ENCODE results near the gene CLASRP.

The CLASRP gene

DNA sequence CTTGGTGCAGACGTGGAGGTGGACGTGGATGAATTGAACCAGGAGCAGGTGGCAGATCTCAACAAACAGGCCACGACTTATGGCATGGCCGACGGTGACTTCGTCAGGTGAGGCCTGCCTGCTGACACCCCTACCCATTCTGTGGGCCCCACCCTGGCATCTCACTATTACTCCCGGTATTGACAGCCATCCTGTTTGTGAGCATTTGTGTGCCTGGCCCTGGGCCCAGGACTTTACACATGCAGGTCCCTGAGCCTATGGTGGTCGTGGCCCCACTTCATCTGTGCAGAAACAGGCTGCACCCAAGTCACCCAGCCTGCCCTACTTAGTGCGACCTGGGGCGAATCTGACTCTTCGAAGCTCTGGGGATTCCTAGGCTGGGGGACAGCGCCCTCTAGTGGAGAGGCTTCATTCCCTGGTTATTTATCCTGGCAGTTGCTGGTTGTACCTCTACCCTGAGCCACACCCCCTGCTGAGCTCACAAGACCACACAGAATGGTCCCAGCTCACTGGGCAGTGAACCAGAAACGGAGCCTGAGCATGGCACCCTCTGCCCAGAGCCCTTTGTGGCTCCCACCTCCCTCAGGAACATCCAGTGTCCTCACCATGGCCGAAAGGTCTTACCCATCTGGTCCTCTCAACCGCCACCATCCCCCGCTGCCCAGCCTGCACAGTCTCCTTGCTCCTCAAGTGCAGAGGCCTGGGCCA, 20.6 kb downstream of the CLASRP start:
- intact Hi-C loops (cut with micrococcal nuclease): loop anchor here (1.0 kb wide), 2 partner anchors 42 to 70 kb away; no protein-coding TSS in a partner anchor
- peaks cover 100% of the 10 kb centered on the region for H3K36me3 Mint-ChIP-seq (ENCODE audit: low read depth)

DNA sequence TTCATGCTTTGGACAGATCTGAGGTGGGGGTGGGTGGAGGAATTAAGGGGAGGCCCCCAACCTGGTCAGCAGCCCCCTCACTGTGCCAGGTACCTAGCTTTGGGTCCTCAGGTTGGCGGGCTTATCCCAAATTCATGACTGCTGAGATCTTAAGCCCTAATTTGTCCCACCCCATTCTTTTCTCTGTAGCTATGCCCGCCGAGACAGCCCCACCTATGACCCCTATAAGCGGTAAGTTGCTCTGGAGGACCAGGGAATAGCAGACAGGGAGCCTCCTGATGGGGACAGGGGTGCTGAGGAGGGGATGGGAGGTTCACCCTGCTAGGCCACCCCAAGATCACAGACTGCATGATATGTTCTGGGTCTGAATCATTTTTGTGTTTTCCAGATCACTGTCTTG, 23.1 kb downstream of the CLASRP start:
- H3K27ac Mint-ChIP-seq: no peak overlapping the region
- peaks cover 100% of the 10 kb centered on the region for H3K36me3 Mint-ChIP-seq (ENCODE audit: low read depth)
- H3K4me1 Mint-ChIP-seq (ENCODE audit: low read depth): peaks cover 10% of the 10 kb centered on the region
- no peaks in the 10 kb centered on the region for H3K9me3 Mint-ChIP-seq
- intact Hi-C loops (cut with micrococcal nuclease): no loop called here
- no peaks in the 10 kb centered on the region for H3K27me3 Mint-ChIP-seq
- no peak overlapping the region for H3K4me3 Mint-ChIP-seq

More for the DNA sequence above, 20.6 kb downstream of the CLASRP start:
- Mint-ChIP-seq H3K4me1 (ENCODE audit: low read depth) (peaks cover 15% of the 10 kb centered on the region), H3K27me3 (no peaks in the 10 kb centered on the region), H3K9me3 (no peaks in the 10 kb centered on the region), H3K4me3 (no peak overlapping the region), H3K27ac (peak overlapping the region; percentile 64)

DNA sequence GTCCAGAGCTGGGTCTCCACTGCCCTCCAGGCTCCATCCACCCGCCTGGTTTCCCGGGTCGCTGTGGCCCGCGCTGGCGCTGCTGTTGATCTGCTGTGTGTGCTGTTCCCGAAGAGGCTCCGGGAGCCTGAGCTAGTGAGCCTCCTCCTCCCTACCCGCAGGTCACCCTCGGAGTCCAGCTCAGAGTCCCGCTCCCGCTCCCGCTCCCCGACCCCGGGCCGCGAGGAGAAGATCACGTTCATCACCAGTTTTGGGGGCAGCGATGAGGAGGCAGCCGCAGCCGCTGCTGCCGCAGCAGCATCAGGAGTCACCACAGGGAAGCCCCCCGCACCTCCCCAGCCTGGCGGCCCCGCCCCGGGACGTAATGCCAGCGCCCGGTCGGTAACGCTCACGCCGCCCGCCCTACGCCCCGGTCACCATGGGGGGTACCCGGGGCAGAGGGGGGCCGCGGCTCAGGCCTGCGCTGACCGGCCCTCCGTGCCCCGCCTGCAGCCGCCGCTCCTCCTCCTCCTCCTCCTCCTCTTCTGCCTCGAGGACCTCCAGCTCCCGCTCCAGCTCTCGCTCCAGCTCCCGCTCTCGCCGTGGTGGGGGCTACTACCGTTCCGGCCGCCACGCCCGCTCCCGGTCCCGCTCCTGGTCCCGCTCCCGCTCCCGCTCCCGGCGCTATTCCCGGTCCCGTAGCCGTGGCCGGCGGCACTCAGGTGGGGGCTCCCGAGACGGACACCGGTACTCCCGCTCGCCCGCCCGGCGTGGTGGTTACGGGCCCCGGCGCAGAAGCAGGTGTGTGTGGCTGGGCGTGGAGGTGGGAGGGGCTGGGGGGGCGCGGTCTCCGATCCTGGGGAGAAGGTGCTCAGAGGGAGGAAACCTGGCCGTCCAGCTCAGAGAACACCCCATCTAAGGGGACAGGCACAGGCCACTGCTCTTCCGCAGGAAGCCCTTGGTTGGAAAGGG, 25.3 kb downstream of the CLASRP start:
- Mint-ChIP-seq H3K36me3 (ENCODE audit: low read depth) (peaks cover 100% of the 10 kb centered on the region), H3K4me1 (ENCODE audit: low read depth) (peaks cover 24% of the 10 kb centered on the region), H3K27ac (no peak overlapping the region), H3K9me3 (no peaks in the 10 kb centered on the region), H3K27me3 (no peaks in the 10 kb centered on the region), H3K4me3 (no peak overlapping the region)
- intact Hi-C loops (cut with micrococcal nuclease): no loop called here

DNA sequence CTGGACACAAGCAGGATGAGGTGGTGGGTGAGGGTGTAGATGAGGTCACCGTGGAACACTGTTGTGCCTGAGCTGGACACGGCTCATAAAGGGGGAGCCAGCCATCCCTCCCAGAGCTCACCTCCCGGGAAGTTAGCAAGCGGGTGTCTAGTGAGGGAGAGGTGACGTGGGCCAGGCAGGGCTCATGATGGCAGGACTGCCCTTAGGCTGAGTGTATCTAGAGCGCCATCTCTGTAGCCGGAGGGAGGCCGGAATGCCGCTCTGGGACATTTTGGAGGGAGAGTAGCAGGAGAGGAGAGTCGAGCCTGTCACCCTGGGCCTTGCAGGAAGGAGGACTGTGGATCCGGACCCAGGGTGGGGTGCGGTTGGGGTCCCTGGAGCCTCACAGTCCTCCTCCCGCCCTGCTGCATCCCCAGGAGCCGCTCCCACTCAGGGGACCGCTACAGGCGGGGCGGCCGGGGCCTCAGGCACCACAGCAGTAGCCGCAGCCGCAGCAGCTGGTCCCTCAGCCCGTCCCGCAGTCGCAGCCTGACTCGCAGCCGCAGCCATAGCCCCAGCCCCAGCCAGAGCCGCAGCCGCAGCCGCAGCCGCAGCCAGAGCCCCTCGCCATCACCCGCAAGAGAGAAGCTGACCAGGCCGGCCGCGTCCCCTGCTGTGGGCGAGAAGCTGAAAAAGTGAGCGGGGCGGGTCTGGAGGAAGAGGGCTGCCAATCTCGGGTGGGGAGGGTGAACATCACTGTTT, 28.2 kb downstream of the CLASRP start:
- Mint-ChIP-seq H3K27me3 (no peaks in the 10 kb centered on the region), H3K4me3 (no peak overlapping the region), H3K27ac (peak overlapping the region; percentile 41), H3K36me3 (ENCODE audit: low read depth) (peaks cover 100% of the 10 kb centered on the region), H3K4me1 (ENCODE audit: low read depth) (peaks cover 24% of the 10 kb centered on the region), H3K9me3 (no peaks in the 10 kb centered on the region)
- intact Hi-C loops (cut with micrococcal nuclease): no loop called here

DNA sequence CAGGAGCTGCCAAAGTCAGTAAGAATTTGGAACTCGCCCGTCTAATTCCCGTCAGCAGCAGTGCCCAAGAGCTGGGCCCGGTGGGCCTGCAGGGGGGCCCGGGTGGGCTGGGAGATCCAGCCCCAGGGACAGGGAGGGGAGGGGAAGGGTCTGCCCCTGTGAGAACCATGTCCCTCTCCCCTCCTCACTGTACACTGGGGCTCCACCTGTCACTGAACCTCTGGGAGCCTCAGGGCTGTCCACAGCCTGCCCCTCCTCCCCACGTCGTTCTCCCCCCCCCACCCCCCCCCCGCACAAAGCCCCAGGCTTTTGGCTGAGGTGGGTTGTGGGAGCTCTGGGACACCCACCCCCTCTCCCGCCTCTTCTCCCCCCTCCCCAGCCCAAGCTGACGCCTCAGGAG, 29.2 kb downstream of the CLASRP start:
- Mint-ChIP-seq H3K27ac (peak overlapping the region; percentile 24), H3K4me3 (no peak overlapping the region), H3K27me3 (no peaks in the 10 kb centered on the region), H3K4me1 (ENCODE audit: low read depth) (peaks cover 32% of the 10 kb centered on the region), H3K36me3 (ENCODE audit: low read depth) (peaks cover 100% of the 10 kb centered on the region), H3K9me3 (no peaks in the 10 kb centered on the region)
- intact Hi-C loops (cut with micrococcal nuclease): no loop called here

DNA sequence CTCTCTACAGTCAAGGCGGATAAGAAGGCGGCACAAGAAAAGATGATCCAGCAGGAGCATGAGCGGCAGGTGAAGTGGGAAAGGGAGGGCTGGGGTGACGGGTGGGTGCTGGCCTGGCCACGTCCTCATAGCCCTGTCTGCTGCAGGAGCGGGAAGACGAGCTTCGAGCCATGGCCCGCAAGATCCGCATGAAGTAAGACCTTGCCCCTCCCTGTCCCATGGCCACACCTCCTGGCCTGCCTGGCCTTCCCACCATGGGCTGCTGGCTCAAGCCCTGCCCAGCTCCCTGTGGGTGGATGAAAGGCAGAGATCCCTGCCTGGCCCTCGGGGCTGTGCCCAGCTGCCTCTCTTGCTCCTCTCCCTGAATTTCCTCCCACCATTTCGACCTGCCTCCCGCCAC, 30.2 kb downstream of the CLASRP start:
- Mint-ChIP-seq H3K9me3 (no peaks in the 10 kb centered on the region), H3K36me3 (ENCODE audit: low read depth) (peaks cover 92% of the 10 kb centered on the region), H3K27me3 (no peaks in the 10 kb centered on the region), H3K27ac (peak overlapping the region; percentile 24), H3K4me3 (no peak overlapping the region), H3K4me1 (ENCODE audit: low read depth) (peaks cover 32% of the 10 kb centered on the region)
- intact Hi-C loops (cut with micrococcal nuclease): no loop called here

DNA sequence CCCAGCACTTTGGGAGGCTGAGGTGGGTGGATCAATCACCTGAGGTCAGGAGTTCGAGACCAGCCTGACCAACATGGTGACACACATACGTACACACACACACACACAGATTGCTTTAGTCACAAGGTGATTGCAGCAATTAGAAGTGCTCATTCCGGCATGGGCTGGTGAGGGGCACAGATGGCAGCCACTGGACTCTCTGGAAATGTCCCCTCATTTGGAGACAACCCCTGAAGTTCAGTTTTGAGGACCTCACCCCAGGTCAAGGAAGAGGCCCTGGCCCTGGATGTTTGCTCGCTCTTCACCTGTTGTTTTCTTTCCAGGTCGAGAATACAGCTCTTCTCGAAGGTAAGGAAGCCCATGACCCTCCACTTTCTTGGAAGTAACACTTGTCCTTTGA, 31.4 kb downstream of the CLASRP start:
- H3K4me3 Mint-ChIP-seq: no peak overlapping the region
- intact Hi-C loops (cut with micrococcal nuclease): no loop called here
- no peaks in the 10 kb centered on the region for H3K9me3 Mint-ChIP-seq
- peaks cover 41% of the 10 kb centered on the region for H3K4me1 Mint-ChIP-seq (ENCODE audit: low read depth)
- peak overlapping the region; percentile 24 for H3K27ac Mint-ChIP-seq
- no peaks in the 10 kb centered on the region for H3K27me3 Mint-ChIP-seq
- H3K36me3 Mint-ChIP-seq (ENCODE audit: low read depth): peaks cover 80% of the 10 kb centered on the region

DNA sequence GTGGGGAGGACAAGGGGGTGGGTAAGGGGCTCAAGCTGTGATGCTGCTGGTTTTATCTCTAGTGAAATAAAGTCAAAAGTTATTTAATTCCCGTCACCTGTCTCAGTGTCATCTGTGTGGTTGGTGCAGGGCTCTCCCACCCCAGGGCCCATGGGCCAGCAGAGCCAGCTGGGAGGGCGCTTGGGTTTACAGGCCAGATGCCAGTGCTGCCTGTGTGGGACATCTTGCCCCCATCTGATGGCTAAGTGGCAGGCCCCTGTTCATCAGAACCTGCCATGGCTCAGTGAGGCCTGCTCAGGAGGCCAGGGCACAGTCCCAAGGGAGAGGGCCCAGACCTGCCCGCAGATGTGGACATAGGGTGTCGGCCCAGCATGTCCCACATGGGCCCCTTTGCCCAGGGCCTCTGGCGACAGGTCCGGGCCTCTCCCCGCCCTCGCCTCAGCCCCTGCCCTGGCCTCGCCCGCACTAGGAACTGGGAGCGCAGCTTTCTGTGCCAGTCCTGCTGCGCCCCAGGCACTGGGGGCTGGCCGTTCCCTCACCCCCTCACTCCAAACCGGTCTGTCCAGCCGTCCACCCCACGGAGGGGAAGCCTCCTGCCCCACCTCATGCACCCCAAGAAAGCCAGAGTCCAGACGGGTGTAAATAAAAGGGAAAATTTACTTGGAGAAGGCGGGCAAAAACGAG, 32.2 kb downstream of the CLASRP start:
- H3K9me3 Mint-ChIP-seq: no peaks in the 10 kb centered on the region
- intact Hi-C loops (cut with micrococcal nuclease): no loop called here
- peak overlapping the region; percentile 24 for H3K27ac Mint-ChIP-seq
- H3K4me3 Mint-ChIP-seq: no peak overlapping the region
- H3K4me1 Mint-ChIP-seq (ENCODE audit: low read depth): peaks cover 44% of the 10 kb centered on the region
- H3K36me3 Mint-ChIP-seq (ENCODE audit: low read depth): peaks cover 80% of the 10 kb centered on the region
- H3K27me3 Mint-ChIP-seq: no peaks in the 10 kb centered on the region

DNA sequence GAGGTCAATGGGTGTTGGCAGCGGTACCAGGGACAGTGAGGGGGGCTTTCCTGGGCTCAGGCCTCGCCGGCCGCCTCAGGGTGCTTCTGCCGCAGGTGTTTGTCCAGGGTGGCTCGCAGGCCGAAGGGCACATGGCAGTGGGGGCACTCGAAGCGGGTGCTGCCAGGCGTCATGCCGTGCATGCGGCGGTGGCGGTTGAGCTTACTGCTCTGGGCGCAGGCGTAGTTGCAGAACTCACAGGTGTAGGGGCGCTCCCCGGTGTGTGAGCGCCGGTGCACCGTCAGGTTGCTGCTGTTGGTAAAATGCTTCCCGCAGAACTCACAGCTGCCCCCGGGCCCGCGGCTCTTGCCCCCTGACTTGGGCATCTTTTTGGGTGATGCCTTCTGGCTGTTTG, 32.7 kb downstream of the CLASRP start:
- H3K27ac Mint-ChIP-seq: no peak overlapping the region
- peaks cover 76% of the 10 kb centered on the region for H3K36me3 Mint-ChIP-seq (ENCODE audit: low read depth)
- H3K4me1 Mint-ChIP-seq (ENCODE audit: low read depth): peaks cover 46% of the 10 kb centered on the region
- no peak overlapping the region for H3K4me3 Mint-ChIP-seq
- intact Hi-C loops (cut with micrococcal nuclease): no loop called here
- no peaks in the 10 kb centered on the region for H3K27me3 Mint-ChIP-seq
- no peaks in the 10 kb centered on the region for H3K9me3 Mint-ChIP-seq

DNA sequence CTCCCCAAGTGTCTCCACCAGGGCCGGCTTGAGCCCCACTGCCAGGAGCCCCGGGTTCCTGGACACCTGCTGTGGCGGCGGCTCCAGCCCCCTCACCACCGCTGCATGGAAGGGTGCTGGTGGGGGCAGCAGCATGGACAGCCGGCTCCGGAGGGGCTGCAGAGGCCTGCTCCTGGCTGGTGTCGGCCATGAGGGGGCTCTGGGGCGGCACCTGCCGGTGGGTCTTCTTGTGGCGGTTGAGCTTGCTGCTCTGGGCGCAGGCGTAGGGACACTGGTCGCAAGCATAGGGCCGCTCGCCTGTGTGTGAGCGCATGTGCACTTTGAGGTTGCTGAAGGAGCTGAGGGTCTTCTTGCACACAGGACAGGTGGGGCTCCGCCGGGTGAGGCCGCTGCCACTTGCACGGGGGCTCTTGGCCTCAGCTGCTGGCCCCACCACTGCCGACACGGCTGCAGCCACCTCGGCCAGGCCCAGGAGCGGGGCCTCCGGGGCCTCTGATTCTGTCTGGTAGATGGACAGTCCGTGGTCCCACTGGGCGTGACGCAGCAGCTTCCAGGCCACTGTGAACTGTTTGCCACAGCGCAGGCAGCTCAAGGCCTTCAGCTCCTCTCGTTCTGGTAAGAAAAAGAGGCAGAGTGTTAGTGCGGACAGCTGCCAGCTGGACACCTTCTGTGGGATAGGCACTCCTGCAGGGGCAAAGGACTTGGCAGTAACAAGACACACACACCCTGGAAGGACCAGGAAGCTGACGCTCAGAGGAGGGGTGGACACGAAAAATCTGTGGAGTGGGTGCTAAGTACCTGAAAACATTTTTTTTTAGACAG, 33.3 kb downstream of the CLASRP start:
- intact Hi-C loops (cut with micrococcal nuclease): no loop called here
- H3K4me3 Mint-ChIP-seq: no peak overlapping the region

DNA sequence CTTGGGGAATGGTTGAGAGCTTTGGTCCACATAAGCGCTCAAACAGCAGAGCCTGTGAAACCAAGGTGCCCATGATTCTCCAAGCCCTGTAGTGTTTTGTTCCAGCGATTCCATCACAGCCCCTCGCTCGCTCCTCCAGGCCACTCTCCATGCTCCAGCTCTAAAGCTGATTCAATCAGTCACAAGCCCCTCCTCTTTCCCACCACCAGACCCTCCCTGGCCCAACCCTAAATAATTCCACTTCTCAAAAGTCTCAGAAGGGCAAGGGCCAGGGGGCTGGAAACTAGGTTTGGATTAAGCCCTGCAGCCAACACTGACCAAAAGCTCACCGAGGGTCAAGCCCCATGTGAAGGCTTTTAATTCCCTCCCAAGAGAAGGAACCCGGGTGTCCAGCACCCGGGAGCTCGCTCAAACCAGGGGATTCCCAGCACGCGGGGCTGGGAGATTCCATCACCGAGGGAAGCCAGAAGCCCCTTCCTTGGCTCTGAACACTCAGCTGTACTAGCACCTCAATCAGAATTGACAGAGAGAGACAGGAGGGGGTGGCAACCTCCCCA, 36.0 kb downstream of the CLASRP start:
- no peaks in the 10 kb centered on the region for H3K9me3 Mint-ChIP-seq
- peaks cover 55% of the 10 kb centered on the region for H3K4me1 Mint-ChIP-seq (ENCODE audit: low read depth)
- no peaks in the 10 kb centered on the region for H3K27me3 Mint-ChIP-seq
- H3K27ac Mint-ChIP-seq: peak overlapping the region; percentile 96
- H3K4me3 Mint-ChIP-seq: peak overlapping the region; percentile 94
- intact Hi-C loops (cut with micrococcal nuclease): loop anchor here (5.0 kb wide), 1 partner anchor 33 kb away; no protein-coding TSS in a partner anchor
- peaks cover 61% of the 10 kb centered on the region for H3K36me3 Mint-ChIP-seq (ENCODE audit: low read depth)

More for the DNA sequence above, 33.3 kb downstream of the CLASRP start:
- Mint-ChIP-seq H3K27ac (peak overlapping the region; percentile 45), H3K36me3 (ENCODE audit: low read depth) (peaks cover 76% of the 10 kb centered on the region), H3K27me3 (no peaks in the 10 kb centered on the region), H3K4me1 (ENCODE audit: low read depth) (peaks cover 52% of the 10 kb centered on the region), H3K9me3 (no peaks in the 10 kb centered on the region)

DNA sequence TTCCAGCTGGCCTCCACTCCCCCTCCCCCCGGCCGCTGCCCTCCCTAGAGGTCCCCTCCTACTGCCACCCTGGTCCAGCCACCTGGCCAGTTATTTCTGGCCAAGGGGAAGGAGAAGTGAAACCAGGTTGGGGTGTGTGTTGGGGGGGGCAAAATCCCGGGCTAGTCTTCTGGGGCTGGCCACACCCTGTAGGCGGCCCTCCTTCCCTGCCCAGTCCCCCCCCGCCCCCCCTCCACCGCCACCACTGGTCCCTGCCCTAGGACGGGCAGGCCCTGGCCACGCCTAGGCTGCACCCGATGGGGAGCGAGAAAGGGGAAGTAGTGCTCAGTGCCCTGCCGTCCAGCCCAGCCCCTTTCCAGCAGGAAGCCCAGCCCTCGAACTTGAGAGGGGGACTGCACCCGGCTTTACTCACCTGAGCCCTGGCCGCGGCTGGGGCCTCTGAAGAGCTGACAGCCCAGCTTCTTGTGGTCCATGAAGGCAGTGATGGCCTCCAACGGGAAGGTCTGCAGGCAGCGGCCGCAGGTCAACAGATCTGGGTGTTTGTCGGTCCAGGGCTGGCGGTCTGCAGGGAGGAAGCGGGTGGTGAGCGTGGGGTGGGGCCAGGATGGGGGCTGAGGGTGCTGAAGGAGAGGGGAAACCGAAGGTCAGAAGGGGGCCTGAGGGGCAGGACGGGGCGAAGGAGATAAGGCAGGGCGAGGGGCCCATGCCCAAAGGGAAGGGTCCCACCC, 36.6 kb downstream of the CLASRP start:
- no peaks in the 10 kb centered on the region for H3K9me3 Mint-ChIP-seq
- intact Hi-C loops (cut with micrococcal nuclease): loop anchor here (5.0 kb wide), 1 partner anchor 33 kb away; no protein-coding TSS in a partner anchor
- H3K27me3 Mint-ChIP-seq: no peaks in the 10 kb centered on the region
- H3K27ac Mint-ChIP-seq: peak overlapping the region; percentile 96
- peaks cover 55% of the 10 kb centered on the region for H3K36me3 Mint-ChIP-seq (ENCODE audit: low read depth)
- peak overlapping the region; percentile 94 for H3K4me3 Mint-ChIP-seq
- peaks cover 58% of the 10 kb centered on the region for H3K4me1 Mint-ChIP-seq (ENCODE audit: low read depth)

All from dendritic cell treated with granulocyte-macrophage colony-stimulating factor and Interleukin-4, amounts not matched to agents 40 ng/mL and 50 ng/mL, for 4 days (primary cell).